Cortex of kidney (tissue), 1 donor: ENCODE measurements around the gene AP5S1.

Experiments used
- DNase-seq: peaks from one replicate; lab custom pipeline; 2025; lab: John Stamatoyannopoulos, UW

The AP5S1 gene

GRCh38 chr20:3876676-3877075 lies 56.3 kb downstream of the AP5S1 start:
- DNase-seq, result no peak
